ENCODE measurements around the gene DNAH5.

Gene DNAH5

GRCh38 chr5:13700626-13701025, 243.9 kb downstream of the DNAH5 start:
- no peak for DNase-seq (ENCODE audit: low spot score)

DNA sequence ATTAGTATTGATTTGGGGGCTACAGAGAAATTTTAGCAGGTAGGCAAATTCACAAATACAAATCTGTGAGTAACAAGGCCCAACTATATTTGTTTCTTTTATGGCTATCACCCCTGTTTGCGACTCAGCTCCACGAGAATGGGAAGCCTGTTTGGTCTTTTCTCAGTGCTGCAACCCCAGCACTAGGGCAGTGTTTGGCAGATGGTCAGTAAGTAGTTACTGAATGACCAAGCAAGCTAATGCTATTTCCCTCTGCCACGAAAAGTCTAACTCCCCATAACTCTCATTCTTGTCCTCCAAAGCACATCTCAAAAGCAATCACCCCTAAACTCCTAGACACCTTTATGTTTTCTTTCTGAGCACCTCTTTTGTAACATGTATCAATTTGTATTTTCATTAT, 245.6 kb downstream of the DNAH5 start:
- no peak for DNase-seq (ENCODE audit: low spot score)

GRCh38 chr5:13695076-13695712, 249.3 kb downstream of the DNAH5 start:
- peak; percentile 10 for DNase-seq (ENCODE audit: low spot score)

DNA sequence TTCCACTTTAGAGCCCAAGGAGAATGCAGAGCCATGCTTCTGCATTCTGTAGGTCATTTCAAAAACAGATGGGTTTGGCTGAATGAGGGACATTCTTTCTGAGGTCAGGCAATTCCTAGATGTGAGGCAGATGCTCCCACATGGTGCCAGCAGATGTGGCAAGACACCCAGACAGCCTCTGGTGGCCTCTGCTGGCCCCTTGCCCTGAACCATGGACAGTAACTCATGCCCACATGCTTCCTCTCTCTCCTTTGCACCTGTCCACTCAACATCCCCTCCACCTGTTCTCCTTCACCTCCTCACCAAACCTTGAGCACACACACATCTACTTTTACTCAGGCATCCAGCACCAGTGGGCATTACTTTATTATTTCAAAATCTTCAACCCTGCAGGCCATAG, 252.3 kb downstream of the DNAH5 start:
- no peak for DNase-seq (ENCODE audit: low spot score)

- no peak for DNase-seq (ENCODE audit: low spot score)
These were observed 268.0 kb downstream of the DNAH5 start for GRCh38 chr5:13676531-13676930.

DNA sequence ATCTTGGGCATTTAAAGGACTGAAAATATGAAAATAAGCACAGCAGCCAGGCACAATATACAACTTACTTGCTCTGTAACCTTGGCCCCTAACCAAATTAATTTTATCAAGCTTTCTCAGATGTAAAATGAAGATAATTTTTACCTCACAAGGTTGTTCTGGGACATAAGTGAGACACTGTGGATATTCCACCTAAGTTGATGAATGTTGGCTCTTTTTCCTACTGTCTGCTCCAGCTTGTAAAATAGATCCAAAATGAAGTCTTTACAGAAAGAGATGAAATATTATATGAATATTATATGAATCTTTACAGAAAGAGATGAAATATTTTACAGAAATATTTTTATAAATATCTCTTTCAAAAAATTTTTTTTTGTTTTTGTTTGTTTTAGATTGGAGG, 270.1 kb downstream of the DNAH5 start:
- no peak for DNase-seq (ENCODE audit: low spot score)

DNA sequence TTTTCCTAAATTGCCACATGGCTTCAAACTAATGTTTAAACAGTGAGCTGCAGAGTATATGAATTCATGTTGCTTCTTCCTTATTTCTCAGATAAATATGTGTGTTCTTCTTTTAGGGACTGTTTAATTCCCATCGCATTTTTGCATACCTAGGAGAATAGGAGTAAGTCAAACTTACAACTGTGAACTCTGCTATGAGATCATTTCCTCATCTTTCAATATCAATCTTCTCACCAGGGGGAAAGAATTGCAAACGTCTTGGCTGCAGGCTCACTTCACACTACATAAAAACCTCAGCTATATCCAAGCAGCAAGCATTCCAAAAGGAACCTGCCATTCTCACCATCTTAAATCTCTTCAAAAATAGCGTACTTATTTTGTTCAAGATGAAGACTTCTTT, 271.0 kb downstream of the DNAH5 start:
- DNase-seq (ENCODE audit: low spot score), result no peak

GRCh38 chr5:13664377-13664776, 280.1 kb downstream of the DNAH5 start:
- peak; percentile 62 for DNase-seq (ENCODE audit: low spot score)

DNA sequence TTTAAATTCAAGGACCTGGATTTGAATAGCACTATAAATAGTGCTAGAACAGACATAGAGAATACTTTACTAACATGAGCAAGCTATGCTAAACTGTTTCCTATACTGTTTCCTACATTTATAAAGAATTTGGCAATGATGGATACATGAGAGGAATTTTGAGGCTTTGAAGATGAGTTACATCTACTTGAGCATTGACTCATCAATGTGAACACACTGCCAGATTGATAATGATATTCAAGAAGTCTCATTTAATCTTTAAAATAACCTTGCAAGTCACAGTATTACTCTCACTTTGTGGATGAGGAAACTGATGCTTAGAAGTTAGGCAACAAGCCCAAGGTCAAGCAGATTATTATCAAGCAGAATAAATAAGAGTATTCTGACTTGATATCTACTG, 281.9 kb downstream of the DNAH5 start:
- no peak for DNase-seq (ENCODE audit: low spot score)

- DNase-seq (ENCODE audit: low spot score), result no peak
These were observed 283.2 kb downstream of the DNAH5 start for GRCh38 chr5:13661272-13661671.

DNA sequence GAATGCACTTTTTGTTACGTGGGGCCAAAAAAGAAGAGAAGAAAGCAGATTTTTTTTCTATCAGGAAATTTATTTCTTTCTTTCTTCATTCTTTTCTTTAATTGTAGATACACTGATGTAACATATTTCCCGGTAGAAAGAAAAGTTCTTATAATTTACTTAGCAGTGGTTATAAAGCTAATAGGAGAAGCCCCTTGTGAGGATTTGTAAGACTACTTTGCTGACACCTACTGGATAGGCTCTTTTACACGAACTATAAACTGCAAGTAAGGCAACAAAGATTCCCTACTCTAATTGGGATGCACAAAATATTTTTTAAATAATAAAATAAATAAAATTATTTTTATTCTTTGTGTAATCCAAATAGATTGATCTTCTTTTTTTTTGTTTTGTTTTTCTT, 284.4 kb downstream of the DNAH5 start:
- no peak for DNase-seq (ENCODE audit: low spot score)

- peak; percentile 12 for DNase-seq (ENCODE audit: low spot score)
These were observed 285.1 kb downstream of the DNAH5 start for GRCh38 chr5:13659391-13659790.

DNA sequence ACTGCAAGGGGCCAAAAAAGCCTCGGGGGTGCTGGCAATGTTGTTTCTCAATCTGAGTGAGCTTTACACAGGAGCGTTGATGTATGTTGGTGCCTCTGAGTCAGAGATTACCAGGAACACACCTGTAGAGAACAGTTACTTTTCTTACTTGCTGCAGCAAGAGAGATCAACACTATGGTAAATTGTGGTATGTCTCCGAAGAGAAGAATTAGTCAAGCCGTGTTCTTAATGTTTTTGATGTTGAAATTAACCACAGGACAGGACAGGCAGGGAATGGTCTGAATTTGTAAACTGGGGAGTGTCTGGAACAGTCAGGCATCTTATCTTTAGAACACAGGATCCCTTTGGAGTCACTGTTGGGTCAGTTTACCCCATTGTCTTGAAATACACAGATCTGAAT, 285.7 kb downstream of the DNAH5 start:
- DNase-seq (ENCODE audit: low spot score), result no peak

DNA sequence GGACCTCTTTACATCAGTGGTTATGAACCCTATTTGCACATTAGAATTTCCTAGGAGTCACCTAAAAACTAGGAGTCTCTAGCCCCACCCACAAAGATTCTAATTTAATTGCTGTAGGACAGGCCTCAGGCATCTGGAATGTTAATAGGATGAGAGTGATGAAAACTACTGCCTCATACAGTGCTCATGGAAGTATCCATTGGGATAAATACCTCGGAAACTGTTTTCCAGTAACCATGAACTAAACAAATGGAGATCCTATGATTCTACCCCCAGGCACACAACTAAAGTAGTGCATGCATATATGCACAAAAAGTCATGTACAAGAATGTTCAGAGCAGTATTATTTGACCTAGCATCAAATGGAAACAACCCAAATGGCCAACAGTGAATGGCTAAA, 286.3 kb downstream of the DNAH5 start:
- DNase-seq (ENCODE audit: low spot score), result no peak

- no peak for DNase-seq (ENCODE audit: low spot score)
These were observed 290.8 kb downstream of the DNAH5 start for GRCh38 chr5:13653709-13654108.

DNA sequence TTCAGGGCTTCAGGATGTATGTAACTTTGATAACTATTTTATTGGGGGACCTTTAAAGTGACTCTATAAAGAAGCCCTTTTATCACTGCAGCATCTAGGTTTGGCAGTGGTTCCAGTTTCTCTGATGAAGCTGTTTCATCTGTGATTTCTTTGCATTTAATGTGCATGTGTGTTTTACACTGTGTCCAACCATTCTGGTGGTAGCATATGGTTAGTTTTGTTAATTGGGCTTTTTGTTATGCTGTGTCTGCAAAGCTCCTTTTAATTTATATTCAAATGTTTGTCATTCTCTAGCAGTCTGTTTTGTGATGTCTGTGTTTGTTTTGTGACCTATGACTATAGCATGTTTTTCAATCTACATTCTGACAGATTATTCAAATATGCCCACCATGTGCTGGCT, 294.8 kb downstream of the DNAH5 start:
- DNase-seq (ENCODE audit: low spot score), result no peak

GRCh38 chr5:13648822-13649221, 295.7 kb downstream of the DNAH5 start:
- DNase-seq (ENCODE audit: low spot score), result no peak

- DNase-seq (ENCODE audit: low spot score), result no peak
These were observed 300.8 kb downstream of the DNAH5 start for GRCh38 chr5:13643734-13644133.

GRCh38 chr5:13643196-13643595, 301.3 kb downstream of the DNAH5 start:
- no peak for DNase-seq (ENCODE audit: low spot score)
